ENCODE measurements around the gene ATP5F1B.

DNA sequence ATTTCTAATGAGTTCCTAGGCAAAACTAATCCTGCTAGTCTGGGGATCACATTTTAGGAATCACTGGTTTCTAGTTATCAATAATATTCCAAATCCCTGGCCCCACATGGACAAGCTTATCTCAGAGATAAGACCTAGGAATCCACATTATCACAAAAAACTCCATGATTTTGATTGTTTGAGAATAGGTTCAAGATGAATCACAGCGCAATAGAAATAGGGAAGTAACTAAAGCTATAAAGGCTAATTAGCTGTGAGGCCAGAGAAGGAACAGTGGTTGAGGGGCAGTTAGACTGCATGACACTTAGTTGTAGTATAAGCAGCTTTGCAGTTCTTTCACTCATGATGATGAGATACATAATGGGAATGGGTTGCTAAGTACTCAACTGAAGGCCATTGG is 13.1 kb upstream of the ATP5F1B start:
- TF ChIP-seq EP300 (IDR thresholded peaks at IDR 0.05) = no peak
- TF ChIP-seq, protein P1, sequence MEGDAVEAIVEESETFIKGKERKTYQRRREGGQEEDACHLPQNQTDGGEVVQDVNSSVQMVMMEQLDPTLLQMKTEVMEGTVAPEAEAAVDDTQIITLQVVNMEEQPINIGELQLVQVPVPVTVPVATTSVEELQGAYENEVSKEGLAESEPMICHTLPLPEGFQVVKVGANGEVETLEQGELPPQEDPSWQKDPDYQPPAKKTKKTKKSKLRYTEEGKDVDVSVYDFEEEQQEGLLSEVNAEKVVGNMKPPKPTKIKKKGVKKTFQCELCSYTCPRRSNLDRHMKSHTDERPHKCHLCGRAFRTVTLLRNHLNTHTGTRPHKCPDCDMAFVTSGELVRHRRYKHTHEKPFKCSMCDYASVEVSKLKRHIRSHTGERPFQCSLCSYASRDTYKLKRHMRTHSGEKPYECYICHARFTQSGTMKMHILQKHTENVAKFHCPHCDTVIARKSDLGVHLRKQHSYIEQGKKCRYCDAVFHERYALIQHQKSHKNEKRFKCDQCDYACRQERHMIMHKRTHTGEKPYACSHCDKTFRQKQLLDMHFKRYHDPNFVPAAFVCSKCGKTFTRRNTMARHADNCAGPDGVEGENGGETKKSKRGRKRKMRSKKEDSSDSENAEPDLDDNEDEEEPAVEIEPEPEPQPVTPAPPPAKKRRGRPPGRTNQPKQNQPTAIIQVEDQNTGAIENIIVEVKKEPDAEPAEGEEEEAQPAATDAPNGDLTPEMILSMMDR (IDR thresholded peaks at IDR 0.05) = no peak
- no peak for TF ChIP-seq POLR2A (IDR thresholded peaks at IDR 0.05)

Measured in gastroesophageal sphincter (tissue), 3 donors.